HFFc6 (cell line): ENCODE measurements around the gene CST11. TPM values are rescaled to one million over a fixed set of nuclear protein-coding genes. Genes with fewer than 3 reads are reported as not detected.

Source experiments
- DNase-seq: peaks from one replicate; pipeline ENCODE4 v3.0.0-alpha.2; 2018
- H3K27ac Mint-ChIP-seq: 2 replicates; pipeline ENCODE4 v1.8.0; 2020; ENCODE audit warnings: mild to moderate bottlenecking, mixed read lengths
- H3K27me3 Mint-ChIP-seq: 2 replicates; pipeline ENCODE4 v1.8.0; 2021; ENCODE audit warnings: mild to moderate bottlenecking, moderate library complexity, mixed read lengths; ENCODE audit not compliant: insufficient read depth
- H3K36me3 Mint-ChIP-seq: 2 replicates; pipeline ENCODE4 v1.8.0; 2021; ENCODE audit warnings: low read depth, mixed read lengths
- H3K4me1 Mint-ChIP-seq: 2 replicates; pipeline ENCODE4 v1.8.0; 2020; ENCODE audit warnings: low read depth, mixed read lengths
- H3K4me3 Mint-ChIP-seq: 2 replicates; pipeline ENCODE4 v1.8.0; 2020; ENCODE audit warnings: mild to moderate bottlenecking, moderate library complexity, mixed read lengths
- H3K9me3 Mint-ChIP-seq: 2 replicates; pipeline ENCODE4 v1.8.0; 2020; ENCODE audit warnings: mild to moderate bottlenecking, mixed read lengths
- CTCF ChIP-seq: fragments of 200-600 bp; sonication (generic); IDR thresholded peaks from 2 replicates; pipeline ENCODE4 v1.5.0; 2021; ENCODE audit warnings: antibody characterized with exemption, mild to moderate bottlenecking
- total RNA-seq, 6 experiments: library from RNA; stranded (reverse); fragmentation: NEBNext Ultra II Directional; extraction: Animal tissue kit (Norgen Biotek cat#: 25700); gene quantifications; 2 replicates in 1 of 6; 3 replicates in 5 of 6; pipeline ENCODE4 v1.2.3, GENCODE V29; 2021

CST11 gene
- total RNA-seq, 6 experiments from 2014 or later = not detected

GRCh38 chr20:23454816-23455215, 2.1 kb upstream of the CST11 start:
- no peaks in the 10 kb centered on the region for H3K36me3 Mint-ChIP-seq
- H3K4me3 Mint-ChIP-seq = no peak overlapping the region
- H3K27me3 Mint-ChIP-seq = peaks cover 29% of the 10 kb centered on the region
- H3K27ac Mint-ChIP-seq = no peak overlapping the region
- no peaks in the 10 kb centered on the region for H3K9me3 Mint-ChIP-seq
- DNase-seq = no peak
- no peak for TF ChIP-seq CTCF
- H3K4me1 Mint-ChIP-seq = no peaks in the 10 kb centered on the region

- no peak for TF ChIP-seq CTCF
- Mint-ChIP-seq H3K27ac (no peak overlapping the region), H3K9me3 (no peaks in the 10 kb centered on the region), H3K36me3 (no peaks in the 10 kb centered on the region), H3K27me3 (peaks cover 28% of the 10 kb centered on the region), H3K4me3 (no peak overlapping the region), H3K4me1 (no peaks in the 10 kb centered on the region)
- DNase-seq = no peak
These were observed 1.2 kb upstream of the CST11 start for GRCh38 chr20:23453549-23454543.

GRCh38 chr20:23451956-23452487, 654 bp downstream of the CST11 start:
- Mint-ChIP-seq H3K4me1 (peaks cover under 1% of the 10 kb centered on the region; the same call in 1 of the 2 replicates), H3K27me3 (peaks cover 21% of the 10 kb centered on the region)

GRCh38 chr20:23450877-23451276, 1.8 kb downstream of the CST11 start:
- no peak overlapping the region for H3K4me3 Mint-ChIP-seq
- no peak for TF ChIP-seq CTCF
- no peak overlapping the region for H3K27ac Mint-ChIP-seq
- no peak for DNase-seq
- peaks cover 17% of the 10 kb centered on the region for H3K27me3 Mint-ChIP-seq
- H3K36me3 Mint-ChIP-seq = no peaks in the 10 kb centered on the region
- H3K4me1 Mint-ChIP-seq = peaks cover 12% of the 10 kb centered on the region
- no peaks in the 10 kb centered on the region for H3K9me3 Mint-ChIP-seq

More at GRCh38 chr20:23451956-23452487, 654 bp downstream of the CST11 start:
- TF ChIP-seq CTCF = no peak
- H3K27ac Mint-ChIP-seq = no peak overlapping the region
- DNase-seq = no peak
- H3K36me3 Mint-ChIP-seq = no peaks in the 10 kb centered on the region
- no peaks in the 10 kb centered on the region for H3K9me3 Mint-ChIP-seq
- H3K4me3 Mint-ChIP-seq = no peak overlapping the region

GRCh38 chr20:23449421-23449820, 3.3 kb downstream of the CST11 start:
- H3K4me1 Mint-ChIP-seq = peaks cover 26% of the 10 kb centered on the region
- H3K36me3 Mint-ChIP-seq = no peaks in the 10 kb centered on the region
- H3K9me3 Mint-ChIP-seq = no peaks in the 10 kb centered on the region
- no peak overlapping the region for H3K4me3 Mint-ChIP-seq
- no peak overlapping the region for H3K27ac Mint-ChIP-seq
- DNase-seq = no peak
- no peak for TF ChIP-seq CTCF
- peaks cover 20% of the 10 kb centered on the region for H3K27me3 Mint-ChIP-seq
